GM23338 (cell line): ENCODE results near the gene CNPY4.

Experiments used
- CREB1 ChIP-seq: fragments of 250-450 bp; sonication (Bioruptor Pico); IDR thresholded peaks from 2 replicates; pipeline ENCODE4 v1.5.0; 2020; ENCODE audit warnings: low read depth, mild to moderate bottlenecking, moderate library complexity
- CTCF ChIP-seq, 2 experiments: fragments of 200-600 bp in 1 of 2; sonication (generic) in 1 of 2; conservative IDR thresholded peaks; 2 replicates each; pipeline versions ENCODE4 v1.5.1 to v1.6.1; 2016 to 2017; ENCODE audit warnings: antibody characterized with exemption in 2 of 2, low read depth in 2 of 2, mild to moderate bottlenecking in 2 of 2, moderate library complexity in 1 of 2
- ETS1 ChIP-seq: IDR thresholded peaks from 2 replicates; pipeline ENCODE4 v1.6.1; 2016; ENCODE audit warnings: antibody characterized with exemption
- EZH2 ChIP-seq: fragments of 200-600 bp; sonication (generic); IDR thresholded peaks from one replicate; pipeline ENCODE4 v1.8.0; 2017; ENCODE audit warnings: antibody characterized with exemption, mild to moderate bottlenecking, low read depth; ENCODE audit not compliant: unreplicated experiment
- EZH2phosphoT487 ChIP-seq: fragments of 200-600 bp; sonication (generic); IDR thresholded peaks from one replicate; pipeline ENCODE4 v1.8.1; 2018; ENCODE audit warnings: antibody characterized with exemption; ENCODE audit not compliant: unreplicated experiment
- JUNB ChIP-seq: IDR thresholded peaks from one replicate; pipeline ENCODE4 v1.6.1; 2016; ENCODE audit warnings: antibody characterized with exemption; ENCODE audit not compliant: unreplicated experiment
- POLR2AphosphoS5 ChIP-seq: IDR thresholded peaks from 2 replicates; pipeline ENCODE4 v1.6.1; 2016; ENCODE audit warnings: antibody characterized with exemption, low read depth
- REST ChIP-seq: IDR thresholded peaks from one replicate; pipeline ENCODE4 v1.6.1; 2018; ENCODE audit warnings: antibody characterized with exemption; ENCODE audit not compliant: unreplicated experiment
- STAT1 ChIP-seq: IDR thresholded peaks from one replicate; pipeline ENCODE4 v1.6.1; 2016; ENCODE audit warnings: antibody characterized with exemption; ENCODE audit not compliant: unreplicated experiment
- ZNF114 ChIP-seq: fragments of 250-450 bp; sonication (Bioruptor Pico); IDR thresholded peaks from 2 replicates; pipeline ENCODE4 v1.5.0; 2020; ENCODE audit warnings: mild to moderate bottlenecking, moderate library complexity
- ZNF331 ChIP-seq: fragments of 250-450 bp; sonication (Bioruptor Pico); IDR thresholded peaks from 2 replicates; pipeline ENCODE4 v1.5.0; 2020; ENCODE audit warnings: low read depth, mild to moderate bottlenecking, moderate library complexity

DNA sequence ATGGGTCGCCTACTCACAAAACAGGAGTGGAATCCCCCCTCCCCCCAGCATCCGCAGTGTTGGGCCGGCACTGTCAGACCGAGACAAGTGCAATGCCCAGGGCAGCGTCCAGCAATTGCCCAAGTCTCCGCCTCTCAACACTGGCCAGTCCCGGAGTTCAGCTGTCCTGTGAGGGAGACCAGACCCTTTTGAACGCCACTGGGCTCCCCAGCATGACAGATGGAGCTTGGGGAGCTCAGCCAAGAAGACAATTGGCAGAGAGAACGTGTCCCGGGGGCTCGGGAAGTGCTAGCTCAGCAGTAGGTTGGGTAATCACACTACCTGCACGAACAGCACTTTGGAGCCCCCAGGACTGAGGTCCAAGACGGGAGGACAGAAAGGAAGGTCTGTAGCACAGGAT, 25.9 kb upstream of the CNPY4 start:
- TF ChIP-seq POLR2AphosphoS5 (no peak), CTCF (conservative IDR thresholded peaks at IDR 0.05; ENCODE audit: low read depth in 2 of 2) (no peak), EZH2 (no peak), ZNF331 (no peak), EZH2phosphoT487 (no peak), JUNB (no peak), REST (no peak), CREB1 (no peak), ETS1 (no peak), ZNF114 (CRISPR knock-in tag) (no peak), STAT1 (no peak)
